GM19324 (cell line): Measurements from ENCODE around the gene TBC1D22A.

Experiments
- ATAC-seq: cut with Tn5 transposase; IDR thresholded peaks from one replicate; pipeline ENCODE4 v1.9.1; 2021; ENCODE audit warnings: mild to moderate bottlenecking, moderate library complexity; ENCODE audit not compliant: unreplicated experiment, low FRiP score

TBC1D22A gene

DNA sequence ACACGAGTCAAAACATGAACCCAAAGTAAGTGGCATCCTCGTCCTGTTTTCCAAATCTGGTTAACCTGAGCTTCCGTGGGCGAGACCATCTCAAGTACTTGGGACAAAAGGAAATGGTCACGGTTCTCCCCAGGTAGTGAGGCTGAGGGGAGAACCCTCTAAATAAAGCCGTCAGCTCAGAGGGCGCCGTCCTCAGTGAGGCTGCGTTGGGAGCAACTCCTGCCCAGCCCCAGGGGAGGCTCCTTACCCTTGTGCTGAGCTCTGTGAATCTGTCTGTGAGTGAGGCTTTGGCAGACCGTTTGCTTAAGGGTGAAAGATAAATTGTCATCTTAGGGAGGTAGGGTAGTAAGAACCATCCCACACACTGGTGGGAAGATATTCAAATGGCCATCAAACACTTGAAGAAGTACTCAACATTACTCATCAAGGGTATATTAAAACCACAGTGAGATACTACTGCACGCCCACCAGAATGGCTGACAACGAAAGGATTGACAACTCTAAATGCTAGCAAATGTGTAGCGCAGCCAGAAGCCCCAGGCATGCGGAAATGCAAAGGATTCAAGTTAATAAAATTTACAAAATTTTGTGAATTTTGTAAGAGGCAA lies 321.0 kb downstream of the TBC1D22A start:
- no peak for ATAC-seq

DNA sequence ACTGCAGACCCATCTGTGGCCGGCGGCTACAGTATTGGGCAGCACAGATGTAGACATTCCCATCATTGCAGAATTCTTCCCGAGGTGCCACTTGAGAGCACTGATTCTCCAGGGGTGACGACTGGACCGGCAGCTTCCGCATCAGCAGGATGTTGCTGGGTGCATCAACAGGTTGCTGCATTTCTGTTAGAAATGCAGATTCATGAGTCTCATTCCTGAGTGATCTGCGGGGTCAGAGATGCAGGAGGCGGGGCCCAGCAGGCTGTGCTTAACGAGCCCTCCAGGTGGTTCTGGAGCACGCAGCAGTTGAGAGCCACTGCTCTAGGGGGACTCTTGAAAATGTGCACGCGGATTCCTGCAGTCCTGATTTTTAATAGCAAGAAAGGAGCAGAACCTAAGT lies 321.8 kb downstream of the TBC1D22A start:
- ATAC-seq, result no peak

DNA sequence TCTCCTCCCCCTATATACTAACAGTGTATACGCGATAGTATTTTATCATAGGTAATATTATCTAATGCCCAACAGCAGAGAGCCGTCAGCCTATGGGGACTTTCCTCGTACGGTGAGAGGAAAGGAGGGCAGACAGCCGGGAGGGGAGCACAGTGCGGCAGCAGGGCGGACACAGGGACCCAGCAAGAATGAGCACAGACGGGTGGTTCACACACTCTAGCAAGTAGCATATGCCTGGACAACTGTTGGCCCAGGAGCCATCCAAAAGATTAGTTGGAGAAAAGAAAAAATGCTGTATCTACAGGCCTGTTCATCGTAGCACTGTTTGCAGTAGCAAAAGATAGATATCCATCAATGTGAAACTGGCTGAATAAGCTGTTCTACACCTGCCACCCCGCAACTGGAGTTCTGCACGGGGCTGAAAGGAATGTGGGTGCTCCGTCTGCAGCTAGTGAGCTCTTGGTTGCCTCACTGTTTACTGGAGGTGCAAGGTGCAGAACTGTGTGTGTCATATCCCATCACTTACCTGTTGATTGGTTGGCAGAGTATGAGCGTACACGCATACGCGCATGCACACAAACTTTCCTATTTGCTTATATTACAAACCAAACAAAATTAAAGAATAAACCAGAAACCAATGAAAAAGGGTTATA lies 324.3 kb downstream of the TBC1D22A start:
- no peak for ATAC-seq

DNA sequence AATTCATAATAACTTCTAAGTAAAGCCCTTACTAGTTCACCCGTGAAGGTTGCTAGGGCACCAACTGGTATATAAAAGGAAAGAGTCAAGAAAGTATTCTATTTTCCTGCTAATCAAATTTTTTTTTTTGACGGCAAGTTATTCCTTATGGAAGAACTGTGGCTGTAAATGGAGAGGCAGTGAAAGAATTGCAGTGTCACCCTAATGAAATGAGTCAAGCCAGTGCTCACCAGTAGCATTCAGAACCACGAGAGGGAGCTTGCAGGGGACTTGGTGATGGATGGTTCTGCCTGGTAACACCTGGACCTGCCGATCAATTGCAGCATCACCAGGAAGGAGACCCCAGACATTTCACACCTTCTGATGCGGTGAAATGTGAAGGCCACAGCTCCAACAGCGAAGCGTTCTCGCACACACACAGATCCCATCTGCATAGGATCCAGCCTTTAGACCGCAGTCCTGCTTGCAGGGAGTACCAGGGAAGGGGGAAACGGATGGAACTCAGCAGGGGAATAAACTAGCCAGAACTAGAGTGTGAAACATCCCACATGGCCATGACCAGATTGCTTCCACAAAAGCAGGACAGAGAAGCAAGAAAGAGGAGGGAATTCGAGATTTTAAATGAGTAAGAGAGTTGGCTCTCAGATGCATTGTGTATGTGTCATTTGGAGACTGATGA lies 326.2 kb downstream of the TBC1D22A start:
- no peak for ATAC-seq

DNA sequence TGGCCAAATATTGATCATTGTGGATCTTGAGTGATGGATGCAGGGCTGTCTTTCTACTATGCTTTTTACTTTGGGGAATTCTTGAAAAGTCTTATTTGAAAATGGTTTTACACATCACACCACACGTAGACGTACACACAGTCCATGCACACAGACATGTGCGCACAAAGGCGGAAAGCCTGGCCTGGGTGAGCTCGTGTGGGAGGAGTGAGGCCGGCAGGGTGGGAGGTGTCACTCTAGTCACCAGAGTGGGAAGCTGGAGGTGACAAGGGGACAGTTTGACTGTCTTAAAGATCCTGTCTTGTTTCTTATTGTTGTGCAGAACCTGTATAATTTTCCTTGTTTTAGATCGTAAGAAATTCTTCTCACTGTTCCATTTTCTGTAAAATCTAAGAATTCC lies 326.9 kb downstream of the TBC1D22A start:
- no peak for ATAC-seq

DNA sequence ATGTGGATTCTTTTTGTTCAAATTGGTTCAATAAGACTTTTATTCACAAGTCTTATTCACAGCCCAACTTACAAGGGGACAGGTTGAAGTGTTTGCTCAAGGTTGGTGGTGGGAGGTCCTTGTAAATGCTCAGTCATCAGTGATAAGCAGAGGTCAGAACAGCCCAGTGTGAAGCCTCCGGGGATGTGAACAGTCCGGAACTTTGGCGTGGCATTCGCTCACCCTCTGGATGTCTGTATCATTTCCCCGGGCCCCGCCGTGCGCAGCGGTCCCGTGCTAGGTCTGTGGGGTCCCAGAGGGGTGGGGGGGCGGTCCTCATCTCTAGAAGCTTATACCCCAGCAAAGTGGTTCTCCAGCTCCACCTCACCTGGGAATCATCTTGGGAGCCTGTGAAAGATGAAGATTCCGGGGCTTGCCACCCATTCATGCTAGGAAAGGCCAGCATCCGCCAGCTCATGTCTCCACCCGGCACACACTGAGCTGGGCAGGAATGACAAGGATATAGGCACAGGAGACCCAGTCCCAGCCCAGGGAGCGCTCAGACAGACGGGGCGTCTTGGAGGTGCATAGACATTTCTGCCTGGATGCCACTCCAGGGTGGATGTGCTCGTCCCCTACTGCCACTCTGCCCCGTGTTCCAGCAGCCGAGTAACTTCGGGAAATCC lies 327.5 kb downstream of the TBC1D22A start:
- no peak for ATAC-seq

DNA sequence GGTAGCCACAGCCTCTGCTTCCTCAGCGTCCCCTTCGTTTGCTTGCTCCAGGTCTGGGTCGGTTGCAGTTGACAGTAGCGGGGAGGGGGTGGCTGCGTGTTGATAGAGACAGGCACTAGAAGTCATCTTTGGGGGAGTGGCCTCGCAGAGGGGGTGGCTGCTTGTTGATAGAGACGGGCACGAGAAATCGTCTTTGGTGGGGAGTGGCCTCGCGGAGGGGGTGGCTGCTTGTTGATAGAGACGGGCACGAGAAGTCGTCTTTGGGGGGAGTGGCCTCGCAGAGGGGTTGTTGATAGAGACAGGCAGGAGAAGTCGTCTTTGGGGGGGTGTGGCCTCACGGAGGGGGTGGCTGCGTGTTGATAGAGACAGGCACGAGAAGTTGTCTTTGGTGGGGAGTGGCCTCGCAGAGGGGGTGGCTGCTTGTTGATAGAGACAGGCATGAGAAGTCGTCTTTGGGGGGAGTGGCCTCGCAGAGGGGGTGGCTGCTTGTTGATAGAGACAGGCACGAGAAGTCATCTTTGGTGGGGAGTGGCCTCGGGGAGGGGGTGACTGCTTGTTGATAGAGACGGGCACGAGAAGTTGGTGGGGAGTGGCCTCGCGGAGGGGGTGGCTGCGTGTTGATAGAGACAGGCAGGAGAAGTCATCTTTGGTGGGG lies 328.3 kb downstream of the TBC1D22A start:
- ATAC-seq, result no peak

DNA sequence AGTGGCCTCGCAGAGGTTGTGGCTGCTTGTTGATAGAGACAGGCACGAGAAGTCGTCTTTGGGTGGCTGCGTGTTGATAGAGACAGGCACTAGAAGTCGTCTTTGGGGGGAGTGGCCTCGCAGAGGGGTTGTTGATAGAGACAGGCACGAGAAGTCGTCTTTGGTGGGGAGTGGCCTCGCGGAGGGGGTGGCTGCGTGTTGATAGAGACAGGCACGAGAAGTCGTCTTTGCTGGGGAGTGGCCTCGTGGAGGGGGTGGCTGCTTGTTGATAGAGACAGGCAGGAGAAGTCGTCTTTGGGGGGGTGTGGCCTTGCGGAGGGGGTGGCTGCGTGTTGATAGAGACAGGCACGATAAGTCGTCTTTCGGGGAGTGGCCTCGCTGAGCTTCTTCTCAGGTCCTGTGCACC lies 328.8 kb downstream of the TBC1D22A start:
- ATAC-seq, result no peak

DNA sequence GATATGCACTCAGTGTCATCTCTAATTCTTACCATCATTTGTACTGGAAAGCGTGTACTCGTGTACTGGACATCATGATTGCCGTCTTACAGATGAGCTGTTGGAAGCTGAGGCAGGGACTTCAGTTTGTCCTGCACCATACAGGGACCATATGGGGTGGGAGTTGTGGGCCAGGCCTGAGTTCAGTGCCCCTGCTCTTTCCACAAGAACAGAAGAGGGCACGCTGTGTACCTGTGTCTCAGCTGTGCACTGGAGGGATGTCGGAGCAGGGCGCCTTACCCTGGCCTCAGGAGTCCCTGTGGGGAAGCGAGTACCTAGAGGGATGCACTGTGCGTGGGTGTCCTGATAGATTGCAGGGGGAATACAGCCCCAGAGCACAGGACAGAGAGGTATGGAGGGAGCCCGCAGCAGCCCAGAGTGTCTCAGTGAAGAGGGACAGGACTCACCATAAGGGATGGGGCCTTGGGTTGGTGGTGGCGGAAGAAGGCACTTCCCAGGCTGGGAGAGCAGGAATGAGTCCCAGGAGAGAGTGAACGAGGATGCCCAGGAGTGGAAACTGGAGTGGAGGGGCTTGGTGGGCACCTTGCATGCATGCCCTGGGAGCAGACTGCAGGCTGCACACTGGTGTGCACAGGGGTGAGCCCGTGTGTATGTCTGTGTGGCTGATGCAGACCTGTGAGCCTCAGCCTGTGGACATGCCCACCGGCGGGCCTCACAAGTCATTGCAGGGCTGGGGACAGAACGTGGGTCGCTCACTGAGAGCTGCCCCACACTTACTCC lies 329.7 kb downstream of the TBC1D22A start:
- ATAC-seq, result no peak

DNA sequence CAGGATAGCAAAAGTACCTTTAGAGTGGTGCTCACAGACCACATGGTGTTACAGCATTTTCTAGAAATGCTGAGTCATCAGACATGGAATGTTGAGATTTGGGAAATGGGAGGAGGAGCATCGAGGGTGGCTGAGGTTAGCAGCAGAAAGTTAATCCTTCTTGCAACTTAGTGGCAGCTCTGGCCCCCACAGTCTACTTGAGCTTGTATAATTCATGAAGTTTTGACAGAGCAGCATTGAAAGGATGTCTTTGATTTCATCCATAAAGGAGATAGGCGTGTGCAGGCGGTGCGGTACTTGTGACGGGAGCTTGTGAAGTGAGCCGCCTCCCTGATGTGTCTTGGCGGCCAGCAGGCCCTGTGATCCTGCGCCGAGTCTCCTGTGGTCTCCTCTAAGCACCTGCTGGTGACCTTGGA lies 330.5 kb downstream of the TBC1D22A start:
- no peak for ATAC-seq

DNA sequence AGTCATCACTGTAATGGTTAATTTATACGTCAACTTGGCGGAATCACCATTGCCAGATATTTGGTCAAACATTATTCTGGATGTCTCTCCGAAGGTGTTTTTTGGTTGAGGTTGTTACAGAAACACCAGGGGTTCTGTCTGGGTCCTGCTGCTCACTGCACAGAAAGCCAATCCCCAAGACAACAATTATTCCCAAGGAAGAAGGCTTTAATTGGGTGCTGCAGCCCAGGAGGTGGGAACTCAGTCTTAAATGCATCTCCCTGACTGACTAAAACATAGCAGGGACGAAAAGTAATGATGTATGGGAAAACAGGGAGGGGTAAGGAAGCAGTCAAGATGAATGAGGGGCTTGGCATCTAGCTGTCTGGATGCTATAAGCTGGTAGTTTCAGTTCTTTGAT lies 331.3 kb downstream of the TBC1D22A start:
- no peak for ATAC-seq

DNA sequence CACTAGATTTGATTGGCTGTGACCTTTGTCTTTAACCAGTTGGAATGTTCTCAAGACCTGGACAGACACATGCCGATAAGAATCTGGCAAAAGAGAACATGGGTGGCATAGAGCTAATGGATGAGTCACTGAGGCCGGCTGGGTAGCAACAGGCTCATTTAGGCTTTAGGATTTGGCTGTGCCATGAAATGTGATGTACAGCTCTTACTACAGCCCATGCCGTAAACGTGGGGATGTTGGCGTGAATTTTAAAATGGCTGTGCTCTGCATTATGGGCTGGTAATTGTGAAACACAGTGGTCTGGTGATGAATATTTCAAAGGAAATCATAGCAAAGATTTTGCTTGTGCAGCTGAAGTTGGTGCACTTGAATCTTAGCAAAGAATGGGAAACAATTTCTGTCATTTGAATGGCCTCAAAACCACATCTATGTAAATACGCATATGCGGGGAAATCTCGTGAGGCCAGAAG lies 332.4 kb downstream of the TBC1D22A start:
- ATAC-seq, result no peak

DNA sequence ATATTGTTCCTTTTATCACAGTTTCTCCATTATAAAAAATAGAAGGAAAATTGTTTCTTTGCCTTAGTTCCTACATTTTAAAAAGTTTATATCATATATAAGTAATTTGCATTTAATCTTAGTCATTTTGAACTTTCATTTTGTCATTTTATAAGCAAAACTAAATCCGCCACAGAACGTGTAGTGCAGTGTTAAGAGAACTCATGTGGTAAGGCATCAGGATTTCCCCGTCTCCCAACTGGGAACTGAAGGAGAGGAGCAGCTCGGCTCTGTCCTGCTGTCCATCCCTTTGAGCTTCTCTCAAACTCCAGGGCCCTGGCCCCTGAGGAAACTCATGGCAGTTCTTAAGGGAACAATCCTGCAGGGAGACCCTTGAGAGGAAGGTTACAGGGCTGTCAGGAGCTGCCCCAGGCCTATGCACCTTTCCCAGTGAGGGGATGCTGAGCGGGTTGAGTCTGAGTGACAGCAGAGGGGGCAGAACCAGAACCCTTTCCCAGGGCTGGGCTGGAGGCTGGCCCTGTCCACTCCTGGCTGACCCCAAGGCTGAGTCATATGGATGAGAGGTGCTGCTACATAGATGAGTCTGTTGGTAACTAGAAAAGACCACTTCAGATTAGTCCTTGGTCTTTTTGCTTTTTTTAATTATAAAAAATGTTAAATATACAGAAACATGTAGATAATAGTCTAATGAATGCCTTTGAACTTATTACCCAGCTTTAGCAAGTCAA lies 333.1 kb downstream of the TBC1D22A start:
- no peak for ATAC-seq

DNA sequence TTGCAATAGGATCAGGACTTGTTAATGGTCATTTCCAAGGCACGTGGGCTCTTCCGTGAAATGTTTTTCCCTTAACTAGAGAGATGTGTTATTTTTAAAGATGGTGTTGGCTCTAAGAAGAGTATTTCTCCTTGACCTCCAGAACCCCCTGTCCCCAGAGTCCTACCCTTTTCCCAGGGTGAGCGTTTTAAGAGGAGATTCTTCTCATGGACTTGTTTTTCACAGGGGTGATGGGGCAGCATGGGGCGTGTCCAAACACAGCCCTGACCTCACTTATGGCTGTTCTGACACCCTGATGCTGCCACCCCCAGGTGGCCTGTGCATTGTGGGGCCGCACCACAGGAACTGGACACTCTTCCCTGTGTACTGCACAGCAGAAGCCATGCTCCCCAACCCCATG lies 335.7 kb downstream of the TBC1D22A start:
- no peak for ATAC-seq

DNA sequence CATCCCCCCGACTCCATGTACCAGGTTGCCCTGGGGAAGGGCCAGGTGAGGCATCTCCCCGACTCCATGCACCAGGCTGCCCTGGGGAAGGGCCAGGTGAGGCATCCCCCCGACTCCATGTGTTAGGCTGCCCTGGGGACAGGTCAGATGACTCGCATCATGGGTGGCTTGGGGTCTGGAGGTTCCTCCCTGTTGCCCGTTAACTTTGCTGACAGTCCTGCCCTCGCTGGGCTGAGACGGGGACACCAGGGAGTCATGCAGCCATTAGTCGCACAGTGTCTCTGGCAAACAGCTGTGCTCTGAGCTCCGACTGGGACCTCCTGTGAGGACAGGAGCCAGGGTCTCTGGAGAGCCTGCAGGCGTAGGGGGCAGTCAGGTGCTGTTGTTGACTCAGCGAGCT lies 336.1 kb downstream of the TBC1D22A start:
- no peak for ATAC-seq

DNA sequence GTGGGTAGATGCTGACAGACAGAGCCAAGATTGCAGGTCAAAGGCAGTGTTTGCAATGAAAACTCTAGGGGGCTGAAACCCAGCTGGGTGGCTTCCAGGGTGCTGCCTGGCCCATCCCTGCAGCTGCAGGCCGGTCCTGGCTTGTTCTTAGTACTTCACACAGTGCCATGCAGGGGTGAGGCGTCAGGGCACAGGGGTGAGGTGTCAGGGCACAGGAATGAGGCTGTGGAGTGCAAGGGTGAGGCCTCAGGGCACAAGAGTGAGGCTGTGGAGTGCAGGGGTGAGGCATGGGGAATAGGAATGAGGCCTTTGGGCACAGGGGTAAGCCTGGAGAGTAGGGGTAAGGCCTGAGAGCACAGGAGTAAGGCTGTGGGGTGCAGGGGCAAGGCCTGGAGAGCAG lies 337.6 kb downstream of the TBC1D22A start:
- no peak for ATAC-seq

DNA sequence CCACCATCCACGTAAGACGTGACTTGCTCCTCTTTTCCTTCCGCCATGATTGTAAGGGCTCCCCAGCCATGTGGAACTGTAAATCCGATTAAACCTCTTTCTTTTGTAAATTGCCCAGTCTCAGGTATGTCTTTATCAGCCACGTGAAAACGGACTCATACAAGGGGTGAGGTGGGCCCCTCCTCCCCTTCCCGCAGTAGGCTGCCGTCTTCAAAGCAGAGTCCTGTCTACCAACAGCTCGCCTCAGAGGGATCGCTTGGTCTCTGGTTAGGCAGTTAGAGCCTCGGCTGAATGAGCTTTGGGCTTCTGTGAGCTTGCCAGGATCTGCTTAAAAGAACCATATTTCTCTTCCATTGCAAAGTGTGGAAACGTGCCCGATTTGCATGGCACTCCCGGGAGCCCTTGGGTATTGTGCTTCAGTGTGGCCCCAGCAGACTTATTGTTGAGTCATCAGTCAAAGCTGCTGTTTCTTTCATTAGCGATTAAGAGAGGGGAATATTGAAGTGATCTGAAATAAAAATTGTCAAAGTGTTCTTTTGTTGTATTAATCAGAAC lies 338.3 kb downstream of the TBC1D22A start:
- no peak for ATAC-seq

DNA sequence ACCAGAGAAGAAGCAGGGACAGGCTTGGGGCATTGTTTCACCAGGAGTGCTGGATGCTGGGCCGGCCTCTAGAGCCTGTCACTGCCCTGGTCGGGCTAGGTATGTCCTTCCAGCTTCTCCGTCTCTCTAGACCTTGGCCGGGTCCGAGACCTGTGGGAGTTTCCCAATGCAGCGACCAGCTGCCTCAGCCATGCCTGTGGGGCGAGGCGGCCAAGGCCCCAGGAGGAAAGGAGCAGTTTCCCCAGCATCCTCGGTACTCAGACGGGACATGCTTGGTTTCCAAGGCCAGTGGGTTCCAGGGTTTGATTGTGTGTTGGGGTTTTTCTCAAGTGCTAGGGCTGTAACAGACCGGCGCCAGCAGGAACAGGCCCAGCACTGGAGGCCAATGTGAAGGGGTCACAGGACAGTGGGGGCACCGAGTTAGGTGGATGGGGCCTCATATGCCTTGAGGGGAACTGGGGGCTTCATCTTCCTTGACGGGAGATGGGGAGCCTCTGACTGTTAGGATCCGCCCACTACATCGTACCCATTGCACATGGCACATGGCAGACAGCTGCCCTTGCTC lies 339.0 kb downstream of the TBC1D22A start:
- ATAC-seq, result no peak

DNA sequence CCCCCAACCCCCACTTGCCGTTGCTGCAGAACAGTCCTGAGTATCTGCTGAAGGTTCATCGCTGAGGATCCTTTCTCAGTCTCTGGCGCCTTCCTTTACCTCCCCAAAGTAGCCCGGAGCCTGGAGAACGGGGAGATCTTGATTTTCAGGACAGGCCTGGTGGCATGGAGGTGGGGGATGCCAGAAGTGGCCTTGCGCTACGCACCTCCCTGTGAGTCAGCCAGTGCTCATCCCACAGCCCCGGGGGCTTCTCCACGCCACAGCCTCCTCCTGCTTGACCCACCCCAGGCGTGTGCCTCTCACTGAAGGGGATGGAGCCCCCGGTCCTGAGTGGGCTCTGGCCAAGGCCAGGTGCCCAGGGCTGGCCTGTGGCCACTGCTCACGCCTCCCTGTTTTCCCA lies 339.6 kb downstream of the TBC1D22A start:
- no peak for ATAC-seq
